Left ventricle myocardium superior (tissue), 1 donor: ENCODE measurements around the gene EXOC6B. TPM values are rescaled to one million over a fixed set of nuclear protein-coding genes. Genes with fewer than 3 reads are reported as not detected.
A peak's percentile ranks its signal among the peaks of the same experiment; 100 is the strongest.
"Not testable (repeated sequence)": the region's sequence is repeated elsewhere in the genome, so short reads cannot be mapped to it uniquely, and the experiment has no call there.

Experiments
- ATAC-seq: fragments of 200-7000 bp; cut with Tn5 transposase; one replicate; pipeline ENCODE4 v1.9.1; 2020; ENCODE audit warnings: mild to moderate bottlenecking, moderate library complexity
- DNase-seq: peaks from one replicate; pipeline ENCODE4 v3.0.0-alpha.2; 2020
- intact Hi-C: fragments of 100-400 bp; cut with micrococcal nuclease; formaldehyde crosslinking; loops from one replicate; pipeline ENCODE4 v1.11.0; 2022
- total RNA-seq: library from RNA; stranded (reverse); fragmentation: NEBNext Ultra II Directional; extraction: Animal tissue kit (Norgen Biotek cat#: 25700); gene quantifications from one replicate; pipeline ENCODE4 v1.2.1, GENCODE V29; 2021
- donor health status: DM: no; HTN: yes; CAD: no; lungs with severe emphysema.

Gene EXOC6B
- total RNA-seq, 1 donor from 2014 or later: 122 TPM

GRCh38 chr2:72661985-72662384, 163.8 kb downstream of the EXOC6B start:
- intact Hi-C loops: no loop called here
- no peak for ATAC-seq
- no peak for DNase-seq

- DNase-seq (no peak), ATAC-seq (no peak)
- intact Hi-C loops: no loop called here
Measured at GRCh38 chr2:72649810-72650209, 176.0 kb downstream of the EXOC6B start.

GRCh38 chr2:72641221-72641620, 184.6 kb downstream of the EXOC6B start:
- intact Hi-C loops, DNase-seq, ATAC-seq: not testable (repeated sequence)

GRCh38 chr2:72638600-72639211, 187.1 kb downstream of the EXOC6B start:
- DNase-seq (peak; percentile 39), ATAC-seq (peak; percentile 79)
- intact Hi-C loops: no loop called here

GRCh38 chr2:72636210-72636609, 189.6 kb downstream of the EXOC6B start:
- no peak for ATAC-seq
- intact Hi-C loops: no loop called here
- no peak for DNase-seq

- intact Hi-C loops: no loop called here
- ATAC-seq: no peak
- DNase-seq: no peak
Measured at GRCh38 chr2:72630767-72631166, 195.1 kb downstream of the EXOC6B start.

GRCh38 chr2:72629062-72629461, 196.8 kb downstream of the EXOC6B start:
- ATAC-seq (peak; percentile 94), DNase-seq (no peak)
- intact Hi-C loops: no loop called here

- ATAC-seq (no peak), DNase-seq (no peak)
- intact Hi-C loops: no loop called here
Measured at GRCh38 chr2:72627083-72627482, 198.8 kb downstream of the EXOC6B start.

GRCh38 chr2:72625366-72625765, 200.5 kb downstream of the EXOC6B start:
- DNase-seq: no peak
- intact Hi-C loops: no loop called here
- ATAC-seq: no peak

- no peak for DNase-seq
- no peak for ATAC-seq
Measured at GRCh38 chr2:72623481-72623880, 202.4 kb downstream of the EXOC6B start.

GRCh38 chr2:72619626-72620025, 206.2 kb downstream of the EXOC6B start:
- intact Hi-C loops: no loop called here
- ATAC-seq: peak; percentile 52
- DNase-seq: no peak

More at GRCh38 chr2:72623481-72623880, 202.4 kb downstream of the EXOC6B start:
- intact Hi-C loops: no loop called here

GRCh38 chr2:72613931-72614330, 211.9 kb downstream of the EXOC6B start:
- DNase-seq (no peak), ATAC-seq (no peak)
- intact Hi-C loops: no loop called here

GRCh38 chr2:72612614-72613160, 213.1 kb downstream of the EXOC6B start:
- DNase-seq: no peak
- intact Hi-C loops: no loop called here
- ATAC-seq: no peak

GRCh38 chr2:72607189-72607588, 218.6 kb downstream of the EXOC6B start:
- intact Hi-C loops: no loop called here
- no peak for DNase-seq
- ATAC-seq: no peak

GRCh38 chr2:72605836-72606442, 219.9 kb downstream of the EXOC6B start:
- intact Hi-C loops: no loop called here
- no peak for DNase-seq
- no peak for ATAC-seq

- intact Hi-C loops: no loop called here
- DNase-seq (no peak), ATAC-seq (no peak)
Measured at GRCh38 chr2:72604468-72604867, 221.4 kb downstream of the EXOC6B start.

GRCh38 chr2:72603481-72603880, 222.4 kb downstream of the EXOC6B start:
- intact Hi-C loops: no loop called here
- ATAC-seq (peak; percentile 24), DNase-seq (no peak)

GRCh38 chr2:72602711-72603110, 223.1 kb downstream of the EXOC6B start:
- no peak for DNase-seq
- intact Hi-C loops: no loop called here
- ATAC-seq: no peak

- intact Hi-C loops: no loop called here
Measured at GRCh38 chr2:72602095-72602494, 223.7 kb downstream of the EXOC6B start.

GRCh38 chr2:72583836-72584235, 242.0 kb downstream of the EXOC6B start:
- ATAC-seq, intact Hi-C loops, DNase-seq: not testable (repeated sequence)

More at GRCh38 chr2:72602095-72602494, 223.7 kb downstream of the EXOC6B start:
- DNase-seq (no peak), ATAC-seq (no peak)

- DNase-seq (no peak), ATAC-seq (no peak)
- intact Hi-C loops: no loop called here
Measured at GRCh38 chr2:72583376-72583775, 242.5 kb downstream of the EXOC6B start.
